WTC11 (cell line): Measurements from ENCODE around the gene IFT122. TPM values are rescaled to one million over a fixed set of nuclear protein-coding genes. Genes with fewer than 3 reads are reported as not detected.

ENCODE experiments used
- ATAC-seq: fragments of 200-7000 bp; cut with Tn5 transposase; 2 replicates; pipeline ENCODE4 v1.10.0; 2021; ENCODE audit warnings: mild to moderate bottlenecking, moderate library complexity
- CTCF ChIA-PET: fragments of 300-600 bp; sonication (Branson Sonifier 250); formaldehyde crosslinking; loops from one replicate; lab custom pipeline; 2021; ENCODE audit warnings: antibody characterized with exemption; lab: Charles Lee
- POLR2A ChIA-PET: fragments of 350-600 bp; sonication (Branson Sonifier 250); formaldehyde crosslinking; loops from one replicate; lab custom pipeline; 2021; ENCODE audit warnings: antibody characterized with exemption; lab: Charles Lee
- DNase-seq: peaks from one replicate; pipeline ENCODE4 v3.0.0; 2021; ENCODE audit warnings: low spot score
- H3K27ac Mint-ChIP-seq: 2 replicates; pipeline ENCODE4 v1.8.0; 2021; ENCODE audit warnings: mixed read lengths
- H3K27me3 Mint-ChIP-seq: 2 replicates; pipeline ENCODE4 v1.8.0; 2021; ENCODE audit warnings: low read depth, mild to moderate bottlenecking, moderate library complexity, mixed read lengths
- H3K36me3 Mint-ChIP-seq: 2 replicates; pipeline ENCODE4 v1.8.0; 2021; ENCODE audit warnings: mixed read lengths
- H3K4me1 Mint-ChIP-seq: 2 replicates; pipeline ENCODE4 v1.8.0; 2022; ENCODE audit warnings: mixed read lengths
- H3K4me3 Mint-ChIP-seq: 2 replicates; pipeline ENCODE4 v1.8.0; 2021; ENCODE audit warnings: mild to moderate bottlenecking, moderate library complexity, mixed read lengths
- H3K9me3 Mint-ChIP-seq: 2 replicates; pipeline ENCODE4 v1.8.0; 2021; ENCODE audit warnings: mixed read lengths
- AR ChIP-seq: fragments of 250-450 bp; sonication (Bioruptor Pico); IDR thresholded peaks from 2 replicates; pipeline ENCODE4 v1.9.0; 2021; ENCODE audit warnings: mild to moderate bottlenecking
- ATF2 ChIP-seq: sonication (generic); formaldehyde crosslinking; IDR thresholded peaks from 2 replicates; pipeline ENCODE4 v1.8.1; 2022; ENCODE audit warnings: low read depth, missing genetic modification reagents, borderline replicate concordance
- CREB1 ChIP-seq: sonication (generic); formaldehyde crosslinking; IDR thresholded peaks from 2 replicates; pipeline ENCODE4 v1.8.0; 2023; ENCODE audit warnings: mild to moderate bottlenecking, missing genetic modification reagents
- GABPB1 ChIP-seq: sonication (generic); formaldehyde crosslinking; IDR thresholded peaks from 2 replicates; pipeline ENCODE4 v1.8.1; 2023; ENCODE audit warnings: mild to moderate bottlenecking, missing genetic modification reagents
- GRHL2 ChIP-seq: fragments of 250-450 bp; sonication (Bioruptor Pico); IDR thresholded peaks from 2 replicates; pipeline ENCODE4 v1.8.0; 2022; ENCODE audit warnings: mild to moderate bottlenecking, moderate library complexity; ENCODE audit not compliant: insufficient replicate concordance, severe bottlenecking
- MAX ChIP-seq: sonication (generic); formaldehyde crosslinking; IDR thresholded peaks from 2 replicates; pipeline ENCODE4 v1.8.0; 2022; ENCODE audit warnings: mild to moderate bottlenecking, missing genetic modification reagents
- NFYB ChIP-seq: sonication (generic); formaldehyde crosslinking; conservative IDR thresholded peaks from 2 replicates; pipeline ENCODE4 v1.8.0; 2022; ENCODE audit warnings: low read depth, missing genetic modification reagents
- OVOL2 ChIP-seq: fragments of 250-450 bp; sonication (Bioruptor Pico); IDR thresholded peaks from 2 replicates; pipeline ENCODE4 v1.9.0; 2021; ENCODE audit warnings: mild to moderate bottlenecking, borderline replicate concordance
- STAT6 ChIP-seq: sonication (generic); formaldehyde crosslinking; conservative IDR thresholded peaks from 2 replicates; pipeline ENCODE4 v1.8.1; 2023; ENCODE audit warnings: mild to moderate bottlenecking, low read depth, missing genetic modification reagents, moderate library complexity
- ZBTB21 ChIP-seq: sonication (generic); formaldehyde crosslinking; IDR thresholded peaks from 2 replicates; pipeline ENCODE4 v1.8.1; 2023; ENCODE audit warnings: mild to moderate bottlenecking, missing genetic modification reagents, borderline replicate concordance
- ZNF263 ChIP-seq: sonication (generic); formaldehyde crosslinking; IDR thresholded peaks from 2 replicates; pipeline ENCODE4 v1.8.1; 2022; ENCODE audit warnings: low read depth, mild to moderate bottlenecking, moderate library complexity, missing genetic modification reagents
- ZNF281 ChIP-seq: sonication (generic); formaldehyde crosslinking; IDR thresholded peaks from 2 replicates; pipeline ENCODE4 v1.8.0; 2023; ENCODE audit warnings: mild to moderate bottlenecking, missing genetic modification reagents
- ZNF317 ChIP-seq: sonication (generic); formaldehyde crosslinking; IDR thresholded peaks from 2 replicates; pipeline ENCODE4 v1.8.1; 2023; ENCODE audit warnings: low read depth, mild to moderate bottlenecking, moderate library complexity, missing genetic modification reagents, borderline replicate concordance
- ZNF396 ChIP-seq: fragments of 250-450 bp; sonication (Bioruptor Pico); IDR thresholded peaks from 2 replicates; pipeline ENCODE4 v1.8.0; 2021; ENCODE audit warnings: mild to moderate bottlenecking, moderate library complexity, borderline replicate concordance
- total RNA-seq: library from RNA; stranded (reverse); gene quantifications from 3 replicates; pipeline ENCODE4 v1.2.3, GENCODE V29; 2021

The IFT122 gene
- total RNA-seq, 1 experiment from 2014 or later, result 22.8 TPM

GRCh38 chr3:129569856-129570255 lies 129.8 kb downstream of the IFT122 start:
- CTCF ChIA-PET, result no interaction called here
- H3K27ac Mint-ChIP-seq, result no peak overlapping the region
- ATAC-seq (no peak), DNase-seq (no peak)
- TF ChIP-seq CREB1 (CRISPR knock-in tag) (no peak), OVOL2 (CRISPR knock-in tag) (no peak), ZNF281 (CRISPR knock-in tag) (no peak), GABPB1 (CRISPR knock-in tag) (no peak), GRHL2 (no peak), ZNF317 (no peak), NFYB (CRISPR knock-in tag) (no peak), ATF2 (no peak), ZBTB21 (CRISPR knock-in tag) (no peak), AR (no peak), STAT6 (no peak), ZNF263 (no peak), ZNF396 (CRISPR knock-in tag) (no peak), MAX (CRISPR knock-in tag) (no peak)
- peaks cover 6% of the 10 kb centered on the region for H3K4me1 Mint-ChIP-seq
- POLR2A ChIA-PET, result no interaction called here
- no peak overlapping the region for H3K4me3 Mint-ChIP-seq
- H3K27me3 Mint-ChIP-seq, result no peaks in the 10 kb centered on the region
- H3K9me3 Mint-ChIP-seq, result no peaks in the 10 kb centered on the region
- peaks cover 3% of the 10 kb centered on the region; the same call in 1 of the 2 replicates for H3K36me3 Mint-ChIP-seq

Other genes with a start within 250 kb of the IFT122 start
- gene COPG1, start 190.6 kb upstream of the IFT122 start, total RNA-seq, result 121 to 132 TPM (median 129 TPM) in 3 replicates
- 44.0 to 49.5 TPM (median 47.7 TPM) in 3 replicates for gene HMCES, start 161.4 kb upstream of the IFT122 start, total RNA-seq
- 0.16 to 0.34 TPM (median 0.20 TPM) in 3 replicates for gene EFCAB12, start 11.6 kb upstream of the IFT122 start, total RNA-seq
- gene MBD4, start 276 bp upstream of the IFT122 start, total RNA-seq, result 31.4 to 36.9 TPM (median 33.0 TPM) in 3 replicates
- not detected in 3 replicates for gene RHO, start 88.4 kb downstream of the IFT122 start, total RNA-seq
- not detected in 3 replicates for gene H1-8, start 103.0 kb downstream of the IFT122 start, total RNA-seq
- gene PLXND1, start 166.5 kb downstream of the IFT122 start, total RNA-seq, result 56.7 to 63.9 TPM (median 57.4 TPM) in 3 replicates